ENCODE data around the gene ATR. TPM values are rescaled to one million over a fixed set of nuclear protein-coding genes. Genes with fewer than 3 reads are reported as not detected.

Gene ATR
- total RNA-seq, 4 donors from 2014 or later, result 15.0 to 36.0 (median 15.9) TPM

- DNase-seq (ENCODE audit: low spot score in 2 of 2), result no peak
- peaks cover 42% of the 10 kb centered on the region for H3K36me3 ChIP-seq
- WGBS, result 78% methylated on average over 4 of the region's 4 CpGs
- no peaks in the 10 kb centered on the region for H3K4me1 ChIP-seq
- TF ChIP-seq, protein P1, sequence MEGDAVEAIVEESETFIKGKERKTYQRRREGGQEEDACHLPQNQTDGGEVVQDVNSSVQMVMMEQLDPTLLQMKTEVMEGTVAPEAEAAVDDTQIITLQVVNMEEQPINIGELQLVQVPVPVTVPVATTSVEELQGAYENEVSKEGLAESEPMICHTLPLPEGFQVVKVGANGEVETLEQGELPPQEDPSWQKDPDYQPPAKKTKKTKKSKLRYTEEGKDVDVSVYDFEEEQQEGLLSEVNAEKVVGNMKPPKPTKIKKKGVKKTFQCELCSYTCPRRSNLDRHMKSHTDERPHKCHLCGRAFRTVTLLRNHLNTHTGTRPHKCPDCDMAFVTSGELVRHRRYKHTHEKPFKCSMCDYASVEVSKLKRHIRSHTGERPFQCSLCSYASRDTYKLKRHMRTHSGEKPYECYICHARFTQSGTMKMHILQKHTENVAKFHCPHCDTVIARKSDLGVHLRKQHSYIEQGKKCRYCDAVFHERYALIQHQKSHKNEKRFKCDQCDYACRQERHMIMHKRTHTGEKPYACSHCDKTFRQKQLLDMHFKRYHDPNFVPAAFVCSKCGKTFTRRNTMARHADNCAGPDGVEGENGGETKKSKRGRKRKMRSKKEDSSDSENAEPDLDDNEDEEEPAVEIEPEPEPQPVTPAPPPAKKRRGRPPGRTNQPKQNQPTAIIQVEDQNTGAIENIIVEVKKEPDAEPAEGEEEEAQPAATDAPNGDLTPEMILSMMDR (IDR thresholded peaks at IDR 0.05), result no peak
- TF ChIP-seq POLR2AphosphoS5 (IDR thresholded peaks at IDR 0.05) (no peak), EP300 (IDR thresholded peaks at IDR 0.05) (no peak), POLR2A (IDR thresholded peaks at IDR 0.05) (no peak)
- no peaks in the 10 kb centered on the region for H3K27me3 ChIP-seq
- no peak overlapping the region for H3K4me3 ChIP-seq
- no peaks in the 10 kb centered on the region for H3K9me3 ChIP-seq
- no peak overlapping the region for H3K27ac ChIP-seq
These were observed 54.5 kb downstream of the ATR start for GRCh38 chr3:142523921-142524566.

GRCh38 chr3:142509079-142509478 is 69.5 kb downstream of the ATR start:
- no peaks in the 10 kb centered on the region for H3K9me3 ChIP-seq
- TF ChIP-seq POLR2A (IDR thresholded peaks at IDR 0.05), result no peak
- TF ChIP-seq POLR2AphosphoS5 (IDR thresholded peaks at IDR 0.05), result no peak
- TF ChIP-seq, protein P1 (IDR thresholded peaks at IDR 0.05), result no peak
- TF ChIP-seq EP300 (IDR thresholded peaks at IDR 0.05), result no peak
- no peak overlapping the region for H3K27ac ChIP-seq
- WGBS, result 93% methylated on average over 3 of the region's 3 CpGs
- no peaks in the 10 kb centered on the region for H3K4me1 ChIP-seq
- peaks cover 58% of the 10 kb centered on the region for H3K36me3 ChIP-seq
- DNase-seq (ENCODE audit: low spot score in 2 of 2), result no peak
- H3K27me3 ChIP-seq, result no peaks in the 10 kb centered on the region
- H3K4me3 ChIP-seq, result no peak overlapping the region

DNA sequence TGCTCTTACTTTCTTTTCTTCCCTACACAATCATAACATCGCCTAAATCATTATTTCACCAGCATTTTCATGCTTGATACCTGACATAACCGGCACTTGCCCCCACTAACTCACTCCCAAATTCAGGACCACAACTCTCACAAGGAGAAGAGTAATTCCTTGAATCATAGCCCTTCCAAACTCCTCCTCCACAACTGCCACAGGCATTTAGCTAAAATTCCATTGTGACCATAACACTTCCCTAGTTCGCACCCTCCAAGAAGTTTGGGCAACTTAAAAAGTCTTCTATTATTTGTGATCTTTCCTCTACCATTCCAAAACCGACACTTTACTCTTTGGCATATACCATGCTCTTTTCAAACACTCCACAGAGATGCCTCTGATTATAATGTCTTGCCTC is 71.3 kb downstream of the ATR start:
- Histone ChIP-seq H3K27me3 (no peaks in the 10 kb centered on the region), H3K9me3 (no peaks in the 10 kb centered on the region), H3K27ac (no peak overlapping the region), H3K4me3 (no peak overlapping the region), H3K36me3 (peaks cover 49% of the 10 kb centered on the region), H3K4me1 (no peaks in the 10 kb centered on the region)
- WGBS, result 98% methylated on average over 4 of the region's 4 CpGs
- DNase-seq (ENCODE audit: low spot score in 2 of 2), result no peak
- TF ChIP-seq POLR2A (IDR thresholded peaks at IDR 0.05), result no peak
- no peak for TF ChIP-seq POLR2AphosphoS5 (IDR thresholded peaks at IDR 0.05)
- no peak for TF ChIP-seq EP300 (IDR thresholded peaks at IDR 0.05)
- TF ChIP-seq, protein P1 (IDR thresholded peaks at IDR 0.05), result no peak

DNA sequence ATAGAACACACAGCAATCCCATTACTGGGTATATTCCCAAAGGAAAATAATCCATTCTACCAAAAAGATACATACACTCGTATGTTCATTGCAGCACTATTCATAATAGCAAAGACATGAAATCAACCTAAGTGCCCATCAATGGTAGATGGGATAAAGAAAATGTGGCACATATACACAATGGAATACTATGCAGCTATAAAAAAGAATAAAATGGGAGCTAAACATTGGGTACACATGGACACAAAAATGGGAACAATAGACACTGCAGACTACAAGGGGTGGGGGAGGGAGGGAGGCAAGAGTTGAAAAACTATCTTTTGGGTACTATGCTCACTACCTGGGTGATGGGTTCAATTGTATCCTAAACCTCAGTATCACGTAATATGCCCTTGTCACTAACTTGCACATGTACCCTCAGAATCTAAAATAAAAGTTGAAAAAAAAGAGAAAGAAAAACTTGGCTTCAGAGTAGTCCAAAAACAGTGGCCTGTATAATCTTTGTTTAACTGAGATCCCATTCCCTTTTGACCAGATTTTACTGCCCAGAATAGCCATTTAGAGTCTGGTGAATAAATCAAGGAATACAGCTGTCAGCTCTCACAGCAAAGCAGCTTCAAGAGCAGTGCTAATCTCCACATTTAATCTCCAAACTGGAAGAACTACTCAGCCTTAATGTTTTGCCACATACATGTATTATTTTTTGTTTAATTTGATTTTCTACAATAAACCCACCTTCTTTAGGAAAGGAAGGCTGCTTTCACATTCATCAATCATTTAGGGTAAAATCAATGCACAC is 76.1 kb downstream of the ATR start:
- Histone ChIP-seq H3K27me3 (no peaks in the 10 kb centered on the region), H3K9me3 (no peaks in the 10 kb centered on the region), H3K36me3 (peaks cover 52% of the 10 kb centered on the region), H3K4me3 (no peak overlapping the region), H3K27ac (no peak overlapping the region), H3K4me1 (no peaks in the 10 kb centered on the region)
- TF ChIP-seq, protein P1 (IDR thresholded peaks at IDR 0.05), result no peak
- no peak for TF ChIP-seq EP300 (IDR thresholded peaks at IDR 0.05)
- TF ChIP-seq POLR2AphosphoS5 (IDR thresholded peaks at IDR 0.05), result no peak
- TF ChIP-seq POLR2A (IDR thresholded peaks at IDR 0.05), result no peak
- no peak for DNase-seq (ENCODE audit: low spot score in 2 of 2)
- 93% methylated on average over 2 of the region's 2 CpGs for WGBS
